ENCODE measurements around the gene ATP5F1B. TPM values are rescaled to one million over a fixed set of nuclear protein-coding genes. Genes with fewer than 3 reads are reported as not detected.

ATP5F1B gene
- total and polyA plus RNA-seq, 4 donors: 216 to 537 (median 389) TPM

GRCh38 chr12:56631790-56632700, 13.7 kb downstream of the ATP5F1B start:
- no peak for ATAC-seq (ENCODE audit: insufficient read depth, low FRiP score)
- TF ChIP-seq CTCF (IDR thresholded peaks at IDR 0.05; ENCODE audit: control extremely low read depth, extremely low read depth): no peak
- H3K9ac ChIP-seq (ENCODE audit: insufficient read depth in 1 of 2, low read length in 2 of 2): peak overlapping the region in 1 of 2 donors; percentile 51

GRCh38 chr12:56630180-56630632, 15.6 kb downstream of the ATP5F1B start, which contains the start of gene BAZ2A:
TSS of gene BAZ2A (minus strand) at chr12:56630326. CDS start at chr12:56617530, 12,796 bp downstream.
- Histone ChIP-seq H3K36me3 (ENCODE audit: control insufficient read depth in 4 of 4, insufficient read depth in 4 of 4, low read length in 4 of 4) (peaks cover 0 to 8% (median 1%) of the 10 kb centered on the region in 4 donors), H3K9ac (ENCODE audit: insufficient read depth in 1 of 2, low read length in 2 of 2) (peak within 1 kb of the TSS; percentile 18 to 86), H3K27ac (ENCODE audit: low read depth in 1 of 2, low read length in 1 of 2) (peak within 1 kb of the TSS; percentile 77 to 83), H3K4me1 (ENCODE audit: control insufficient read depth in 5 of 5, insufficient read depth in 5 of 5, low read length in 5 of 5) (peaks cover 17 to 46% (median 25%) of the 10 kb centered on the region in 5 donors), H3K9me3 (ENCODE audit: control insufficient read depth in 4 of 4, insufficient read depth in 3 of 4, low read length in 3 of 4) (no peaks in the 10 kb centered on the region), H3K27me3 (ENCODE audit: control insufficient read depth in 3 of 3, insufficient read depth in 3 of 3, low read length in 2 of 3) (no peaks in the 10 kb centered on the region), H3K4me3 (peak within 1 kb of the TSS; percentile 98)
- TF ChIP-seq CTCF (IDR thresholded peaks at IDR 0.05; ENCODE audit: control extremely low read depth, extremely low read depth): no peak
- WGBS, 2 donors: 2% methylated on average over 20 to 31 of the region's 31 CpGs
- ATAC-seq (ENCODE audit: insufficient read depth, low FRiP score) (peak; percentile 85), DNase-seq (peak; percentile 90 to 93 (median 91))

More at GRCh38 chr12:56631790-56632700, 13.7 kb downstream of the ATP5F1B start:
- H3K36me3 ChIP-seq (ENCODE audit: control insufficient read depth in 4 of 4, insufficient read depth in 4 of 4, low read length in 4 of 4): peaks cover 0 to 3% (median 1%) of the 10 kb centered on the region in 4 donors
- peaks cover 15 to 61% (median 25%) of the 10 kb centered on the region in 5 donors for H3K4me1 ChIP-seq (ENCODE audit: control insufficient read depth in 5 of 5, insufficient read depth in 5 of 5, low read length in 5 of 5)
- DNase-seq: peak; percentile 54 to 81 (median 67)
- no peaks in the 10 kb centered on the region for H3K9me3 ChIP-seq (ENCODE audit: control insufficient read depth in 4 of 4, insufficient read depth in 3 of 4, low read length in 3 of 4)
- no peak overlapping the region for H3K4me3 ChIP-seq
- no peaks in the 10 kb centered on the region for H3K27me3 ChIP-seq (ENCODE audit: control insufficient read depth in 3 of 3, insufficient read depth in 3 of 3, low read length in 2 of 3)
- 3 to 5% methylated on average over 12 to 13 of the region's 13 CpGs for WGBS, 2 donors
- H3K27ac ChIP-seq (ENCODE audit: low read depth in 1 of 2, low read length in 1 of 2): peak overlapping the region; percentile 11 to 62

- 0 to 1% methylated on average over 38 to 46 of the region's 46 CpGs for WGBS, 2 donors
- Histone ChIP-seq H3K9ac (ENCODE audit: insufficient read depth in 1 of 2, low read length in 2 of 2) (peak overlapping the region; percentile 18 to 86), H3K4me1 (ENCODE audit: control insufficient read depth in 5 of 5, insufficient read depth in 5 of 5, low read length in 5 of 5) (peaks cover 17 to 44% (median 25%) of the 10 kb centered on the region in 5 donors), H3K27ac (ENCODE audit: low read depth in 1 of 2, low read length in 1 of 2) (peak overlapping the region; percentile 77 to 83), H3K9me3 (ENCODE audit: control insufficient read depth in 4 of 4, insufficient read depth in 3 of 4, low read length in 3 of 4) (no peaks in the 10 kb centered on the region), H3K36me3 (ENCODE audit: control insufficient read depth in 4 of 4, insufficient read depth in 4 of 4, low read length in 4 of 4) (peaks cover 0 to 8% (median 1%) of the 10 kb centered on the region in 4 donors), H3K27me3 (ENCODE audit: control insufficient read depth in 3 of 3, insufficient read depth in 3 of 3, low read length in 2 of 3) (no peaks in the 10 kb centered on the region), H3K4me3 (peak overlapping the region; percentile 98)
- DNase-seq (peak in 2 of 3 donors; percentile 23 to 28), ATAC-seq (ENCODE audit: insufficient read depth, low FRiP score) (peak; percentile 16)
- TF ChIP-seq CTCF (IDR thresholded peaks at IDR 0.05; ENCODE audit: control extremely low read depth, extremely low read depth): no peak
These were observed 16.2 kb downstream of the ATP5F1B start for GRCh38 chr12:56629459-56630179.

All from lung (tissue), 12 donors.